ENCODE measurements around the gene HDLBP.
"Not testable (repeated sequence)": the region's sequence is repeated elsewhere in the genome, so short reads cannot be mapped to it uniquely, and the experiment has no call there.

The HDLBP gene

GRCh38 chr2:241286348-241287090, 29.0 kb downstream of the HDLBP start:
- no peaks in the 10 kb centered on the region for H3K36me3 ChIP-seq (ENCODE audit: insufficient read depth, low read length)

GRCh38 chr2:241285596-241285995, 29.9 kb downstream of the HDLBP start:
- no peaks in the 10 kb centered on the region for H3K9me3 ChIP-seq (ENCODE audit: control insufficient read depth, insufficient read depth, low read length)
- H3K4me1 ChIP-seq (ENCODE audit: insufficient read depth, low read length), result peaks cover 3% of the 10 kb centered on the region; the same call in 1 of the 2 replicates
- H3K36me3 ChIP-seq (ENCODE audit: insufficient read depth, low read length), result no peaks in the 10 kb centered on the region
- no peak overlapping the region for H3K9ac ChIP-seq (ENCODE audit: low read depth, low read length)

More at GRCh38 chr2:241286348-241287090, 29.0 kb downstream of the HDLBP start:
- Histone ChIP-seq H3K9ac (ENCODE audit: low read depth, low read length) (no peak overlapping the region), H3K9me3 (ENCODE audit: control insufficient read depth, insufficient read depth, low read length) (no peaks in the 10 kb centered on the region), H3K4me1 (ENCODE audit: insufficient read depth, low read length) (peaks cover 3% of the 10 kb centered on the region; the same call in 1 of the 2 replicates)

DNA sequence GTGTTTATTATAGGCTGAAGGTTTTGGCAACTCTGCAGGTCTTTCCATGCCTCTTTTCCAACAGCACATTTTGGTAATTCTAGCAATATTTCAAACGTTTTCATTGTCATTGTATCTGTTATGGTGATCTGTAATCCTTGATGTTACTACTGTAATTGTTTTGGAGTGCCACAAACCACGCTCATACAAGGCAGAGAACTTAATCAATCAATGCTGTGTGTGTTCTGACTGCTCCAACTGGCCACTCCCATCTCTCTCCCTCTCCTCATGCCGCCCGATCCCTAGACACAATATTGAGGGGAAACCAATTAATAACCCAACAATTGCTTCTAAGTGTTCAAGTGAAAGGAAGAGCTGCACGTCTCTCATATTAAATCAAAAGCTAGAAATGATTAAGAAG, 32.9 kb downstream of the HDLBP start:
- H3K4me1 ChIP-seq (ENCODE audit: insufficient read depth, low read length), result peaks cover 11% of the 10 kb centered on the region
- no peaks in the 10 kb centered on the region for H3K9me3 ChIP-seq (ENCODE audit: control insufficient read depth, insufficient read depth, low read length)
- no peak overlapping the region for H3K9ac ChIP-seq (ENCODE audit: low read depth, low read length)
- no peaks in the 10 kb centered on the region for H3K36me3 ChIP-seq (ENCODE audit: insufficient read depth, low read length)

GRCh38 chr2:241280291-241280690, 35.2 kb downstream of the HDLBP start:
- Histone ChIP-seq H3K4me1 (ENCODE audit: insufficient read depth, low read length) (peaks cover 8% of the 10 kb centered on the region), H3K36me3 (ENCODE audit: insufficient read depth, low read length) (no peaks in the 10 kb centered on the region), H3K9ac (ENCODE audit: low read depth, low read length) (no peak overlapping the region; the same call in 1 of the 2 replicates), H3K9me3 (ENCODE audit: control insufficient read depth, insufficient read depth, low read length) (no peaks in the 10 kb centered on the region)

DNA sequence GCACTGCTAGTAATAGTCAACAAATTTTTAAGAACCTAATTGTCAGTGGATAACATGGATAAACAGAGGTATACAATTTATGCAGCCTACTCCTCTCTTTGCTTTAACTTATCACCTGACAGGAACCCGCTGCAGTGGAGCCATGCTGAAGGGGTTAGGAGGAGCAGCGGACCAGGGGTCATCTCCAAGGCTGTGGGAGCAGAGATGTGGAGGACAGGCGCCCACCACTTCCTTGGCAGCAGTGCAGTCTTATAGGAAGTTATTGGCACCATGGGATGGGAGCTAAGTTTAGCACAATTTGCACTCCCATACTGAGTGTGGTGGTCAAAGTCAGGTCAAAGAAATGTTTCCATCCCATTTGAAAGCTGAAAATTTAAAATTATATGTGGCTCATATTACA, 35.6 kb downstream of the HDLBP start:
- Histone ChIP-seq H3K4me1 (ENCODE audit: insufficient read depth, low read length) (peaks cover 8% of the 10 kb centered on the region), H3K9ac (ENCODE audit: low read depth, low read length) (no peak overlapping the region), H3K36me3 (ENCODE audit: insufficient read depth, low read length) (no peaks in the 10 kb centered on the region), H3K9me3 (ENCODE audit: control insufficient read depth, insufficient read depth, low read length) (no peaks in the 10 kb centered on the region)

DNA sequence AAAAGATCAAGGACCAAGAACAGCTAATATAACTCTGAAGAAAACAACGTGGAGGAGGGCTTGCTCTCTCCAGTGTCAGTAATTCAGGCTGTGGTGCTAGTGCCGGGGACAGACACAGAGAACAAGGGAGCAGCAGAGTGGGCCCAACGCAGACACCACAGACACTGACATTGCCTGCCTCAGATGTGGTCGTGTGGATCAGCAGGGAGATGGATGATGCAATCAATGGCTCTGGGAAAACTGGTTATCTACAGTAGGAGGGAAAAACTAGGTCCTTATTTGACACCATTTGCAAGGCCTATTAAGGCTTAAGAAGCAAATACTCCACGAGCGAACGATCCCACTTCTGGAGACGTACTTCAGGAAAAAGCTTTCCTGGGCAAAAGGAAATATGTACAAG, 36.1 kb downstream of the HDLBP start:
- H3K36me3 ChIP-seq (ENCODE audit: insufficient read depth, low read length), result no peaks in the 10 kb centered on the region
- peaks cover 8% of the 10 kb centered on the region for H3K4me1 ChIP-seq (ENCODE audit: insufficient read depth, low read length)
- H3K9me3 ChIP-seq (ENCODE audit: control insufficient read depth, insufficient read depth, low read length), result no peaks in the 10 kb centered on the region
- H3K9ac ChIP-seq (ENCODE audit: low read depth, low read length), result no peak overlapping the region

DNA sequence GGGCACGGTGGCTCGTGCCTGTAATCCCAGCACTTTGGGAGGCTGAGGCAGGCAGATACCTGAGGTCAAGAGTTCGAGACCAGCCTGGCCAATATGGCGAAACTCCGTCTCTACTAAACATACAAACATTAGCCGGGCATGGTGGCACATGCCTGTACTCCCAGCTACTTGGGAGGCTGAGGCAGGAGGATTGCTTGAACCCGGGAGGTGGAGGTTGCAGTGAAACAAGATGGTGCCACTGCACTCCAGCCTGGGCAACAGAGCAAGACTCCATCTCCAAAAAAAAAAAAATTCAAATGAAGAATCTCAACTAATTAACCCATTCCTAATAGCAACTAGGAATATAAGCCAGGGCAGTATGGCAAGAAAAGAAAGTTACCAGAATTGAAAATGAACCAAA, 37.2 kb downstream of the HDLBP start:
- not testable (repeated sequence) for H3K36me3 ChIP-seq (ENCODE audit: insufficient read depth, low read length); H3K4me1 ChIP-seq (ENCODE audit: insufficient read depth, low read length); H3K9ac ChIP-seq (ENCODE audit: low read depth, low read length); H3K9me3 ChIP-seq (ENCODE audit: control insufficient read depth, insufficient read depth, low read length)

DNA sequence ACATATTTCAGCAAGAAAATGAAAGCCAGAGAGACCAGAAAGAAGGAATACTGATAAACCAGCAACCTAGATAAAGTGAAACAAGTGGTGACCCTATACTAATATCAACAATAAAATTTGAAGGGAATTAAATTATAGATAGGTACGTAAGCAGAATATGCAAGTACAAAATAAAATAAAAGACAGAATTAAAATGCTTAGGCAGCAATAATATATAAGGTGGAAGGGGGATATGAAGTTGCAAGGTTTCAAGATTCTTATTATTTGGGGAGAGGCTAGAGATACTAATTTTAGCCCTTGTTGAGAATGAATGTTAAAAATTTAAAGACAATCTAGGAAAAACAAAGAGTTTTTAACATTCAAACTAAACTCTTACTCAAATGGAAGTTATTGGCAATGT, 39.6 kb downstream of the HDLBP start:
- peaks cover 12% of the 10 kb centered on the region for H3K4me1 ChIP-seq (ENCODE audit: insufficient read depth, low read length)
- no peaks in the 10 kb centered on the region for H3K9me3 ChIP-seq (ENCODE audit: control insufficient read depth, insufficient read depth, low read length)
- no peaks in the 10 kb centered on the region for H3K36me3 ChIP-seq (ENCODE audit: insufficient read depth, low read length)
- no peak overlapping the region for H3K9ac ChIP-seq (ENCODE audit: low read depth, low read length)

GRCh38 chr2:241275504-241275903, 40.0 kb downstream of the HDLBP start:
- Histone ChIP-seq H3K36me3 (ENCODE audit: insufficient read depth, low read length) (no peaks in the 10 kb centered on the region), H3K4me1 (ENCODE audit: insufficient read depth, low read length) (peaks cover 12% of the 10 kb centered on the region), H3K9me3 (ENCODE audit: control insufficient read depth, insufficient read depth, low read length) (no peaks in the 10 kb centered on the region), H3K9ac (ENCODE audit: low read depth, low read length) (no peak overlapping the region)

DNA sequence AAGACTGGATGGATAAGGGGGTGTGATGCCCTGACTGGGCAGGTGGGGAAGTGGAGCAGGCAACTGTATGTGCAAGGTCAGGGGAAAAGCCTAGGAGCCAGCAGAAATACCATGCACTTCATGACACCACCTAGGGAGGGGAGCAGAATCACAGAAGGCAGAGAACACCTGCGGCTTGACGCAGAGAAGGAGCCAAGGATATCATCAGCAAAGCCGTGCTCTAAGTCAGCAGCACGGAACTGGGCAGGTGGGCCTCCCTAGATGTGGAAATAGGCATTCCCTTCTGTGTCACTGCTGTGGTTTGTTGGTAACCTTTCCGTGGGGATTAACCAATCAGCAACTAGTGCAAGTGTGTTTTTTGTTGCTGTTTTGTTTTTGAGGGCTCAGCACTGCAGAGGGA, 41.3 kb downstream of the HDLBP start:
- no peak overlapping the region for H3K9ac ChIP-seq (ENCODE audit: low read depth, low read length)
- no peaks in the 10 kb centered on the region for H3K36me3 ChIP-seq (ENCODE audit: insufficient read depth, low read length)
- H3K4me1 ChIP-seq (ENCODE audit: insufficient read depth, low read length), result peaks cover 4% of the 10 kb centered on the region; the same call in 1 of the 2 replicates
- H3K9me3 ChIP-seq (ENCODE audit: control insufficient read depth, insufficient read depth, low read length), result no peaks in the 10 kb centered on the region

- H3K9ac ChIP-seq (ENCODE audit: low read depth, low read length), result peak overlapping the region; percentile 81
- H3K36me3 ChIP-seq (ENCODE audit: insufficient read depth, low read length), result no peaks in the 10 kb centered on the region; the same call in 1 of the 2 replicates
- peaks cover 4% of the 10 kb centered on the region; the same call in 1 of the 2 replicates for H3K4me1 ChIP-seq (ENCODE audit: insufficient read depth, low read length)
- no peaks in the 10 kb centered on the region for H3K9me3 ChIP-seq (ENCODE audit: control insufficient read depth, insufficient read depth, low read length)
Measured at GRCh38 chr2:241273210-241274020, 42.1 kb downstream of the HDLBP start.

GRCh38 chr2:241272303-241273209, 42.9 kb downstream of the HDLBP start:
- Histone ChIP-seq H3K36me3 (ENCODE audit: insufficient read depth, low read length) (peaks cover 5% of the 10 kb centered on the region), H3K9me3 (ENCODE audit: control insufficient read depth, insufficient read depth, low read length) (no peaks in the 10 kb centered on the region), H3K4me1 (ENCODE audit: insufficient read depth, low read length) (peaks cover 4% of the 10 kb centered on the region; the same call in 1 of the 2 replicates), H3K9ac (ENCODE audit: low read depth, low read length) (peak overlapping the region; percentile 81)

DNA sequence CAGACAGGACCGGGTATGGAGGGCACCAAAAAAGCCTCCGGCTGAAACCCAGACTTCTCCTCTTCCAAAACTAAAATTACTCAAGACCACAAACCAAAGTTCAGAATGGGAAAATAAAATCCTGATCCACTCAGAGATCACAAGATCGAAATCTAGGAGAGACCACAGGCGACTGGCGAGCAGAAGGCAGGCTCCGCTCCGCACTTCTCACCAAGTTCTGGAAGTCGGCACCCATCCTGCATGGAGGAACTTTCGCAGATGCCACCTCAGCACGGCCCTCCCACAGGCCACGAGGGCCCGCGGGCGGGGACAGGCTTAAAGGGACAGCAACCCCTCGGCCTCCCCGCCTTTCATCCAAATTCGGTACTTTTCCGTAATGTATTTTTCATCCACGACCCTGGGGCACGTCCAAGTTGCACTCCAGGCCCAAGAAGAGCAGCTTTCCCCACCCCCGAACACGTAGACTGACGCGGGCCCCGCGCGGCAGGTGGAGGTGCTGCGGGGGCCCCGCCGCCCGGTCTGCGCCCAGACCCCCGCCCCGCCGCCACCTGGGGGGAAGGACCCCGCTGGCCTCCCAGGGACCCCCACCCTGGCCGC, 43.7 kb downstream of the HDLBP start:
- H3K9ac ChIP-seq (ENCODE audit: low read depth, low read length), result peak overlapping the region; percentile 69; the same call in 1 of the 2 replicates

GRCh38 chr2:241270531-241270930, 44.9 kb downstream of the HDLBP start:
- Histone ChIP-seq H3K9me3 (ENCODE audit: control insufficient read depth, insufficient read depth, low read length) (no peaks in the 10 kb centered on the region), H3K36me3 (ENCODE audit: insufficient read depth, low read length) (peaks cover 10% of the 10 kb centered on the region), H3K9ac (ENCODE audit: low read depth, low read length) (no peak overlapping the region), H3K4me1 (ENCODE audit: insufficient read depth, low read length) (peaks cover 4% of the 10 kb centered on the region; the same call in 1 of the 2 replicates)

More for the DNA sequence above, 43.7 kb downstream of the HDLBP start:
- H3K9me3 ChIP-seq (ENCODE audit: control insufficient read depth, insufficient read depth, low read length), result no peaks in the 10 kb centered on the region
- peaks cover 4% of the 10 kb centered on the region; the same call in 1 of the 2 replicates for H3K4me1 ChIP-seq (ENCODE audit: insufficient read depth, low read length)
- H3K36me3 ChIP-seq (ENCODE audit: insufficient read depth, low read length), result peaks cover 5% of the 10 kb centered on the region
